Colonic mucosa (tissue), 4 donors: Measurements from ENCODE around the gene AGRP. TPM values are rescaled to one million over a fixed set of nuclear protein-coding genes. Genes with fewer than 3 reads are reported as not detected.

Source experiments
- DNase-seq: peaks from one replicate; pipeline ENCODE4 v3.0.0-alpha.2; 2020
- H3K27ac ChIP-seq: fragments of 200-600 bp; one replicate; pipeline ENCODE4 v1.8.0; 2021
- H3K27me3 ChIP-seq: fragments of 200-600 bp; one replicate; pipeline ENCODE4 v1.8.0; 2021
- H3K36me3 ChIP-seq: fragments of 200-600 bp; one replicate; pipeline ENCODE4 v1.8.0; 2021
- H3K4me1 ChIP-seq: fragments of 200-600 bp; one replicate; pipeline ENCODE4 v1.8.0; 2021; ENCODE audit warnings: mild to moderate bottlenecking
- H3K4me3 ChIP-seq: fragments of 200-600 bp; one replicate; pipeline ENCODE4 v1.8.0; 2021
- H3K9ac ChIP-seq, 2 donors: one replicate each; pipeline ENCODE4 v1.7.0; 2013; ENCODE audit warnings: control low read depth in 2 of 2, low read depth in 2 of 2, low read length in 2 of 2
- H3K9me3 ChIP-seq: fragments of 200-600 bp; one replicate; pipeline ENCODE4 v1.8.0; 2021
- CTCF ChIP-seq: fragments of 200-600 bp; IDR thresholded peaks from one replicate; pipeline ENCODE4 v1.8.0; 2022; ENCODE audit warnings: antibody characterized with exemption, mild to moderate bottlenecking
- intact Hi-C: fragments of 100-400 bp; cut with DNase I; formaldehyde crosslinking; loops from one replicate; pipeline ENCODE4 v1.14.1; 2022
- total RNA-seq, 2 donors: library from RNA; stranded (reverse); fragmentation: NEBNext Ultra II Directional in 1 of 2; extraction: Animal tissue kit (Norgen Biotek cat#: 25700) in 1 of 2; gene quantifications; one replicate each; pipeline ENCODE4 v1.2.1, GENCODE V29; 2021
- donor health status: healthy.
- donor health status: DM: no; HTN: no; CAD: no.
- donor health status: DM: no; HTN: no; CAD: no.

Gene AGRP
- total RNA-seq, 2 donors from 2014 or later = not detected

- no peaks in the 10 kb centered on the region for H3K4me1 ChIP-seq
- no peak for DNase-seq
- no peak overlapping the region for H3K9ac ChIP-seq
These were observed 11.5 kb downstream of the AGRP start for GRCh38 chr16:67471758-67472384.

GRCh38 chr16:67470359-67470758 lies 13.0 kb downstream of the AGRP start:
- H3K9me3 ChIP-seq = no peaks in the 10 kb centered on the region
- intact Hi-C loops = no loop called here
- DNase-seq = peak; percentile 32

More at GRCh38 chr16:67471758-67472384, 11.5 kb downstream of the AGRP start:
- H3K4me3 ChIP-seq = no peak overlapping the region
- H3K27ac ChIP-seq = no peak overlapping the region
- no peaks in the 10 kb centered on the region for H3K9me3 ChIP-seq
- intact Hi-C loops = no loop called here
- H3K27me3 ChIP-seq = no peaks in the 10 kb centered on the region
- H3K36me3 ChIP-seq = no peaks in the 10 kb centered on the region
- TF ChIP-seq CTCF = no peak

GRCh38 chr16:67468731-67469130 lies 14.6 kb downstream of the AGRP start:
- H3K27ac ChIP-seq = no peak overlapping the region
- no peaks in the 10 kb centered on the region for H3K27me3 ChIP-seq
- no peaks in the 10 kb centered on the region for H3K36me3 ChIP-seq
- intact Hi-C loops = no loop called here
- H3K9me3 ChIP-seq = no peaks in the 10 kb centered on the region
- H3K4me3 ChIP-seq = no peak overlapping the region
- no peak for DNase-seq
- no peak for TF ChIP-seq CTCF
- peaks cover 12% of the 10 kb centered on the region for H3K4me1 ChIP-seq
- H3K9ac ChIP-seq = no peak overlapping the region

More at GRCh38 chr16:67470359-67470758, 13.0 kb downstream of the AGRP start:
- Histone ChIP-seq H3K36me3 (no peaks in the 10 kb centered on the region), H3K9ac (no peak overlapping the region), H3K4me3 (no peak overlapping the region), H3K4me1 (peaks cover 3% of the 10 kb centered on the region), H3K27me3 (no peaks in the 10 kb centered on the region), H3K27ac (no peak overlapping the region)
- TF ChIP-seq CTCF = no peak

GRCh38 chr16:67466581-67466980 lies 16.8 kb downstream of the AGRP start:
- Histone ChIP-seq H3K9ac (no peak overlapping the region), H3K9me3 (no peaks in the 10 kb centered on the region), H3K36me3 (no peaks in the 10 kb centered on the region), H3K27ac (no peak overlapping the region), H3K27me3 (no peaks in the 10 kb centered on the region), H3K4me1 (peaks cover 13% of the 10 kb centered on the region), H3K4me3 (no peak overlapping the region)
- TF ChIP-seq CTCF = no peak
- intact Hi-C loops = no loop called here
- DNase-seq = no peak

- TF ChIP-seq CTCF = no peak
- DNase-seq = no peak
- Histone ChIP-seq H3K4me3 (no peak overlapping the region), H3K9ac (peak overlapping the region in 1 of 2 donors; percentile 85), H3K27ac (peak overlapping the region; percentile 92), H3K4me1 (peaks cover 31% of the 10 kb centered on the region), H3K9me3 (no peaks in the 10 kb centered on the region), H3K36me3 (no peaks in the 10 kb centered on the region), H3K27me3 (no peaks in the 10 kb centered on the region)
- intact Hi-C loops = loop anchor here (2.0 kb wide), 1 partner anchor 36 kb away; no protein-coding TSS in a partner anchor
These were observed 18.8 kb downstream of the AGRP start for GRCh38 chr16:67464565-67464964.
